ENCODE data around the gene LIMS2.

DNA sequence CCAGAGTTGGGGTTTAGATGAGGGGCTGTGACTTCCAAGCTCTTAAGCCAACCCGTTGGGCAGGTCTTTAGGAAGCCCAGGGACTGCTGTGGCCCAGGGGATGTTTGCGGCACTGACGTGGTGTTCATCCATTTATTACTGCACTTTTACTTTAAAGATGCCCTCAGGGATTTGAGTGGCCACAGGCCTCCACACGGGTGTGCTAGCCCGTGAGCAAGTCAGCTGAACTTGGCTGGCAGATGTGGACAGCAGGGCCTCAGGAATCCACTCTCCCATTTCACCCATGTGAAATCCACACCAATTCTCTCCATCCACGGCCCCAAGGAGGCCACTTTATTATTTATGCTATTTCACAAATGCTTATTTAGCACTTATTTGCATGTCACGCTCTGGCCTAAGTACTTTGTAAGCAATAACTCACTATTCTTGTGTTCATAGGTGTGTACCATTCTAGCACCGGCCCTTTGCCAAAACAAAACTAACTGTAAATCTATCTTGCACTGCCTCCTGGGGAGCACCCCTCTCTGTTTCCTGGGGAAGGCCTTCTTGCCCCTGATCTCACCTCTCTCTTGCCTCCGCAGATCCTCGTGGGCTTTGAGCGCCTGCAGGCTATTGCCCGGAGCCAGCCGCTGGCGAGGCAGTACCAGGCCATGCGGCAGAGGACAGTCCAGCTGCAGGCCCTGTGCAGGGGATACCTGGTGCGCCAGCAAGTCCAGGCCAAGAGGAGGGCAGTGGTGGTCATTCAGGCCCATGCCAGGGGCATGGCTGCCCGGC lies 68.5 kb downstream of the LIMS2 start:
- TF ChIP-seq, protein P1, sequence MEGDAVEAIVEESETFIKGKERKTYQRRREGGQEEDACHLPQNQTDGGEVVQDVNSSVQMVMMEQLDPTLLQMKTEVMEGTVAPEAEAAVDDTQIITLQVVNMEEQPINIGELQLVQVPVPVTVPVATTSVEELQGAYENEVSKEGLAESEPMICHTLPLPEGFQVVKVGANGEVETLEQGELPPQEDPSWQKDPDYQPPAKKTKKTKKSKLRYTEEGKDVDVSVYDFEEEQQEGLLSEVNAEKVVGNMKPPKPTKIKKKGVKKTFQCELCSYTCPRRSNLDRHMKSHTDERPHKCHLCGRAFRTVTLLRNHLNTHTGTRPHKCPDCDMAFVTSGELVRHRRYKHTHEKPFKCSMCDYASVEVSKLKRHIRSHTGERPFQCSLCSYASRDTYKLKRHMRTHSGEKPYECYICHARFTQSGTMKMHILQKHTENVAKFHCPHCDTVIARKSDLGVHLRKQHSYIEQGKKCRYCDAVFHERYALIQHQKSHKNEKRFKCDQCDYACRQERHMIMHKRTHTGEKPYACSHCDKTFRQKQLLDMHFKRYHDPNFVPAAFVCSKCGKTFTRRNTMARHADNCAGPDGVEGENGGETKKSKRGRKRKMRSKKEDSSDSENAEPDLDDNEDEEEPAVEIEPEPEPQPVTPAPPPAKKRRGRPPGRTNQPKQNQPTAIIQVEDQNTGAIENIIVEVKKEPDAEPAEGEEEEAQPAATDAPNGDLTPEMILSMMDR (conservative IDR thresholded peaks at IDR 0.05; ENCODE audit: low read length) = no peak
- no peak for TF ChIP-seq EZH2phosphoT487 (IDR thresholded peaks at IDR 0.05; ENCODE audit: borderline replicate concordance, low read depth, low read length)
